GM21723 (cell line): ENCODE measurements around the gene JMJD7.

Experiments used
- ATAC-seq: cut with Tn5 transposase; IDR thresholded peaks from one replicate; pipeline ENCODE4 v1.9.1; 2021; ENCODE audit warnings: mild to moderate bottlenecking, moderate library complexity; ENCODE audit not compliant: unreplicated experiment

Gene JMJD7

DNA sequence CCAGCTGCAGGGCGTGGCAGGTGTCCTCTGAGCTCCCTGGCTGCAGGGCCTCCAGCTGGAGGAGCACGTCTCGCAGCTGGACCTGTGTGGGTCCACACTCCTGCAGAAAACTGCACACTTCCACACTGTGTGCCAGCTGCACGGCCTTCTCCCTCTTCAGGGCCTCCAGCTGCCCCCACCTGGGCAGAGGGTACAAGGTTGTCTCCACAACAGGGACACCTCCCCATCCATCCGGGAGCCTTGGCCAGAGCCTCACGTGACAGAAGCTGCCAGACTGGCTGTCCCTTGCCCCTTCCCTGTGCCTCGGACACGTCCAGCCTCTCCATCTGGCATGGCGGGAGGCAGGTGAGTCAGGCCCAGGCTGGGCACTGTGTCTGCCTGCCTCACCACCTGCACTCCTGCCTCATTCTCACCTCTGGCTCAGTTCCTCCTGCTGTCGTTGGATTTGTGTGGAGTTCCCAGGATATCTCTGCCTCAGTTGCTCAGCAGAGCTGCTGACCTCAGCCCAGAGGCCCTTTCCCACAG, 51.5 kb downstream of the JMJD7 start:
- ATAC-seq, result no peak

DNA sequence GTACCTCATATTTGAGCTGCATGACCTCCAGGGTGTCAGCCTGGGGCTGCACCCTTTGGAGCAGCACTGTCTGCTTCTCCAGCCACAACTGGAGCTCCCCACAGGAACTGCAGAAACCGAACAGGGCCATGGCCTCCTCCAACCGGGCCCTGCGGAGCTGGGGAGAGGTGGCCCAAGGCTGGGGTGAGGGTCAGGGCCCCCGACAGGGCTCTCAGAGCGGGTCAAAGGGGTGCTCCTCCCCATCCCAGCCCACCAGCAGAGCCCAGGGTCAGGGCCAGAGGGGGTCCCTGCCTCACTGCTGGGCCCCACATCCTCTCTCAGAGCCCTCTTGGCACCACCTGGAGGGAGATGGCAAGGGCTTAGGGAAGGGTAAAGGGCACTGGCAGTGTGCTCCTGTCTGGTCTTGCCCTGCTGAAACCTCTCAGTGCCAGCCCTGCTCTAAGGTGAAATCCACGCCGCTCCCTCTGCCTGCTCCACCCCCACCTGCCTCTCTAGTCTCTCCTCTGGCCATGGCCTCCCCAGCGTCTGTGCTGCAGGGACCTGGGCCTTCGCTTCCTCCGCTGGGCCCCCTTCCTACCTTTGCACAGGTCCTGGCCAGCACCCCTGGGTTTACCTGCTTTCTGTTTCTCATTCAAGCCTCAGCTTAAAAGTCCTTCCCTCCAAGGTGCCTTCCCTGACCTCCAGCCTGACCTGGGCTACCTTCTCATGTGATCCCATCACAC, 52.4 kb downstream of the JMJD7 start:
- ATAC-seq, result no peak

DNA sequence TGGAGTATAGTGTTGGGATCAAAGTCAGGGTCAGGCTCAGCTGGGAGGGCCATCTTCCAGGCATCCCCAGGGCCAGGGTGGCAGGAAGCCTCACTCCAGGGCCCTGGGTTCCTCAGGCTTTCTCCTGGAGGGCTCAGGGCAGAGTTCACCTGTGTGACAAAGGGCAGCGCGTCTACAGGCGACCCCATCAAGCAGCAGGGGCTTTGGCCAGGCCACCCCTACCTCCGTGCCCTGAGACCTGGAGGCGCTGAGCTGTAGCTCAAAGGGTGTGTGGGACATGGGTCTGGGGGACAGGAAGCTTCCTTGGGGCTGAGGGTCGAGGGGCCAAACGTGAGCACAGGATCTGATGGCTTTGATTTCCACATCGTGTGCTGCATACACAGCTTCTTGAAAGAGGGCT, 53.2 kb downstream of the JMJD7 start:
- no peak for ATAC-seq

DNA sequence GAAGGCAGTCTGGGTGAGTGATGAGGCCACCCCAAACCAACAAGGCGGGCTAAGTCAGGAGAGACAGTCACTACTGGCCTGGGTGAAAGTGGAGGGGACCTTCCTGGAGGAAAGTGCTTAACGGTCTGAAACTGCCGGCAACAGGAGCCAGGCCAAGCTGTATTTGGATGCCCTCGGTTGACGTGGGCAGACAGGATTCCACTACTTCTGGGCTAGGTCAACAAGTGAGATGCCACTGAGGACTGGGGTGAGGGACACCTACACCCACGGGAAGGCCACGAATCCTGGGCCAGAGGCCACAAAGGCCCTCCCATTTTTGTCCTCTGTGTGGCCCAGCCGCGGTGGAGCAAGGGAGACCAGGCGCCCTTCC, 53.6 kb downstream of the JMJD7 start:
- no peak for ATAC-seq

DNA sequence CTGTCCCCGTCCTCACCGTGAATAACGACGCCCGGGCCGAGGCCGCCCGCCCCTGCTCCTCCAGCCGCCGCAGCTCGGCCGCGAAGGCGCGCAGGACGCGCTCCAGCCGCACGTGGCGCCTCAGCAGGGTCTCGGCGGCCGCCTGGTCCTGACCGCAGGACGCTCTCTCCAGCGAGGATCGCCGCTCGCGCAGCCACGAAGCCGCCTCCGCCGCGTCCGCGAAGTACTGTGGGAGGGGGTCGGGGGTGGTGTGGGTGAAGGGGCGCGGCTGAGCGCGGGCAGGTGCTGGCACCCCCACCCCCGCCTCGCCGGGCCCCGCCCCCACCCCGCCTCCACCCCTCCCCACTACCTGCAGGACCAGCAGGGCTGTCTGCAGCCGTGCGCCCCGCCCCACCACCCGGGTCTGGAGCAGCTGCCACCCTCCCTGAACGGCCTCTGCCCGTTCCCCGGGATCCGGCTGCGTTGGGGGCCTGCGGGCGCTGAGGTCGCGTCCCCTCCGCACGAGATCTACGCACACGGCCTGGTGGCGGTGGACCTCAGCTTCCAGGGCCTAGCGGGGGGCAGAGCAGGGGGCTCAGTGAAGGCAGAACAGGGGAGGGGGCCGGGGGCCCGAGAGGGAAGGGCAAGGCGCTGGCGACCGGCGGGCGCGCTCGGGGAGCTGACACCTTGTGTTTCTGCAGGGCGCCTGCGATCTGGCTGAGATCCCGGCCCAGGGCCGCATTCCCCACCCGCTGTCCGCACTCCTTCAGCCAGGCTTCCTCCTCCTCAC, 54.2 kb downstream of the JMJD7 start:
- ATAC-seq, result no peak

DNA sequence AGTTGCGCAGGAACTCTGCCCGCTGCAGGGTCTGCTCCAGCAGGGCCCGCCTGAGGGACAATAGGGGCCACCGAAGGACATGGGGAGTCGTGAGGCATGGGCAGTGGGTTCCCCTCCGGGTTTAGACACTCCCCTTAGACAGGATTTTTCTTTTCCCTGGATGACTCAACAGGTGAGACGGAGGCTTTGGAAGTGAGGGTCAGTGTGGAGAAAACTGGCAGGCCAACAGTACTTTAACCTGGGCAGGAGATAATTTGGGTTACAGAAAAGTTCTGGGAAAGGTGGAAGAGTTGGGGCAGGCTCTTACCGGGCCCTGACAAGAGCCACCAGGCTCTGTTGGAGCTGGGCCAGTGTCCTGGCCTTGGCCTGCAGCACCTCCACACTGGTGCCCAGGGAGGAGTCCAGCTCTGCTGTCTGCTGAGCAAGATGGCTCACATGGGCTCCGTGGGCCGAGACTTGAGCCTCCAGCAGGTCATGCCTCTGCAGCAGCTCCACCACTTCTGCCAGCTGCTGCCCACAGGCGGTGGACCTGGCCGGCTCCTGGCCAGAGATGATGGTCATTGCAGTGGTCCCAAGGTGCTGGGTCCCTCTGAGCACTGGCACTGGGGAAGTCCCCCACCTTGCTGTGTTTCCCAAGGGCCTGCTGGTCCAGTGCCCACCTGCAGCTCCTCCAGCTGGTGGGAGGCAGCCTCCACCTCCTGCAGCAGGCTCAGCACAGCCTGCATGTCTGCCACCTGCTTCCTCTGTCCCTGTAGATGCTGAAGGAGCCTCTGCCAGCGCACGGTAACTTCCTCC, 55.0 kb downstream of the JMJD7 start:
- ATAC-seq, result no peak

DNA sequence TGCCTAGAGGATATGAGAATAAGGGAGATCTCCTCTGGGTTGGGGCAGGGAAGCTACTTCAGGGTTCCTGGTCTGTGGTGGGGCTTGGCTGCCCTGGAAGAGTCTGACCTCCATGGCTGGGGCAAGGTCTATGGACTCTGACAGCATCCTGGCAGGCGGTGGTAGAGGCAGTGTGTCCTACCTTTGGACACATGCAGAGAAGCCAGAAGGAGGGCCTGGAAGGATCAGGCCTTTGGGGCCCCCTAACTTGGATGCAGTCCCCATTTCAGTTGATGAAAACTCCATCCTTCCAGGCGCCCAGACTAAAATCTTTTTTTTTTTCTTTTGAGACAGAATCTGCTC, 55.6 kb downstream of the JMJD7 start:
- no peak for ATAC-seq

DNA sequence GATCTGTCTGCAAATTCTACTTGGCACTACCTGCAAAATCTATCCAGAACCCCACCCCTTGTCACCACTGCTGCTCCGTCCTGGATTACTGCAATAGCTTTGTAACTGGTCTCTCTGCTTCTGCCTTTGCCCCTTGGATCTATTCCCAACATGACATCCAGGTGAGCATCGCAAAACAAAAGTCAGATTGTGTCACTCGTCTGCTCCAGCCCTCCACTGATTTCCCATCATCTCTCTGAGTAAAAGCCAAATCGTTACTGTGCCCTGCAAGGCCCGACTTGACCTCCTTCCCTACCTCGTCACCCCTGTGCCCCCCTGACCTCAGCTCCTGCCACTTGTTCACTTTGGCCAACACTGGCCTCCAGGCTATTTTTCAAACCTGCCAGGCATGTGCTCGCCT, 56.6 kb downstream of the JMJD7 start:
- no peak for ATAC-seq

DNA sequence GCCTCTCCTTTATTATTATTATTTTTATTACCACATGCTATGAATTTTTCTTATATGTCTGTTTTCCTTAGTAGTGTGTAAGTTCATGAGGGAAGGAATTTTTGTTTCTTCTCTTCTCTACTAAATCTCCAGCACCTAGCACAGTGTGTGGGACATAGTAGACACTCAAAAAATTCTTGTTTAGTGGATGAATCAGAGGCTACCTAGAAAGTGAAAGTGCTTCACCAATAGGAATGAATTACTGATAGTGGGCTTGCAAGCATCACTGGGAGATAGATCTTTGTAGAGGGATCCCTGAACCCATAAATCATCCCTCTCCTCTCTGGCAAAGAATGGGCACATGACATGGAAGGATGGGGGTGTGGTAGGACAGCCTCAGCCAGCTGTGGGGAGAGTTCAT, 57.4 kb downstream of the JMJD7 start:
- no peak for ATAC-seq

DNA sequence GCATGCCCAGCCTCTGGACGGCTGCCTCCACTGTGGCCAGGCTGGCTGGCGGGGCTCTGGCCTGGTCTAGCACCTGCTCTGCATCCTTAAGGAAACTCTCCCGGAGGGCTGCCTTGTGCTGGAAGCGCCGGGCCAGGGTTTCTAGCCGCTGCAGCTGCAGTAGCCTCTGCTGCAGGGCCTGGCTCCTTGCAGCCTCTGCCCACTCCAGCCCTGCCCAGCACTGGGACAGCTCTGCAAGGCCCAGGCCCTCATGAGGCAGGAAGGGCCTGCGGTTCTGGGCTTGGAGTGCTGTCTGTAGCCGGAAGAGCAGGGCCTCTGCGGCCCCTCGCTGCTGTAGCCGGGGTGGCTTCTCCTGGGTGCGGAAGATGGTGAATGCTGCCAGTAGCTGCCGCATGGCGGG, 57.9 kb downstream of the JMJD7 start:
- ATAC-seq, result no peak

DNA sequence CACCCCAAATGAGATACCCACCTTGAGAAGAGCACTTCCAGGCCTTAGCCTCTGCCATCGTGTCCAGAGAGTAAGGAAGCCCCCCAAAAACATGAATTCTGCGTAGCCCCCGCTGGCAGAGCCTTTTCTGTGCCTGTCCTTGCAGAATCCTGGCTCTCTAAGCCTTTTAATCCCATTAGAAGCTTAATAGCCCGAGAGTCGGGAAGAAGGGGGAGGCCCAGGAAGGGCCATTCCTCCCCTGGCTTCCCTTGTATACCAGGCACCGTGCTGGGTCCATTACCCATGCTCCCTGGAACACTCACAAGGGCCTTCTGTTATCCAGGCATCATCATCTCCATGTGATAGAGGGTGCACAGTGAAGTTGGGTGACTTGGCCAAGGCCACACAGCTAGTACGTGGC, 58.8 kb downstream of the JMJD7 start:
- ATAC-seq, result no peak

DNA sequence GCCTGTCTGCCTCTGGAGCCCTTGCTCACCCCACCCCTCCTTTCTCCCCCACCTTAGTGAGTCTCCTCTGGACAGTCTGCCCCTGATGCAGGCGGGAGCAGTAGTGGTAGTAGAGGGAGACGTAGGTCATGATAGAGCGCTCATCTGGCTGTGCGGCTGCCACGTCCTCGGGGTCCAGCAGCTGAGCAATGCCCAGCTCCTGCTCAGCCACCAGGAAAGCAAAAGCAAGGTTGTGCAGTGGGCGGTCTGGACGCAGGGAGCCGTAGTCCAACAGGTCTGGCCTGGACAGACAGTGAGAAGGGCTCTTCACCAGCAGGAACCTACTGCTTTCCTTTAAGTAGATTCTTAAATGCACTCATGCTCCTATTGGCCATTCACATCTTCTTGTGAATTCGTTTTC, 59.3 kb downstream of the JMJD7 start:
- no peak for ATAC-seq
